Measurements from ENCODE around the gene ARHGAP10. TPM values are rescaled to one million over a fixed set of nuclear protein-coding genes. Genes with fewer than 3 reads are reported as not detected.

The ARHGAP10 gene
- total and polyA plus RNA-seq, 10 of the 15 experiments (the other 5 are each of a cell fraction or from before 2014, with no cell fraction given), result 1.3 to 25.8 (median 17.2) TPM

- ATAC-seq, result no peak
- ChIA-PET RAD21 (ENCODE audit: unreplicated experiment) (no interaction called here), CTCF (interaction anchor here (1.4 kb wide), 1 partner anchor 10 kb away, joined by 9 read pairs; no protein-coding TSS in a partner anchor), POLR2A (no interaction called here), SMC1A (ENCODE audit: uncharacterized antibody, unreplicated experiment) (interaction anchor here (0.7 to 1.4 kb wide), 3 partner anchors 10 to 62 kb away, joined by 3 read pairs; no protein-coding TSS in a partner anchor)
- no peak for TF ChIP-seq NR2C2 (IDR thresholded peaks at IDR 0.05; ENCODE audit: borderline replicate concordance, control insufficient read depth, insufficient read length, low read depth)
- TF ChIP-seq CEBPB (IDR thresholded peaks at IDR 0.05; ENCODE audit: borderline replicate concordance in 1 of 2, low read depth in 2 of 2, low read length in 2 of 2), result no peak
- TF ChIP-seq EED (IDR thresholded peaks at IDR 0.05; ENCODE audit: low read depth), result no peak
- TF ChIP-seq STAT1 (conservative IDR thresholded peaks at IDR 0.05), result no peak
- no peak for TF ChIP-seq SIN3A (IDR thresholded peaks at IDR 0.05; ENCODE audit: low read depth, low read length)
- no peak for TF ChIP-seq STAT3 (IDR thresholded peaks at IDR 0.05; ENCODE audit: low read depth, low read length)
- no peak for DNase-seq (ENCODE audit: low read depth, low spot score)
- H3K79me2 ChIP-seq (ENCODE audit: control insufficient read depth, insufficient read depth, low read length), result no peaks in the 10 kb centered on the region
- BruUV-seq (replicated peaks), result no TSS peak
- intact Hi-C loops (cut with micrococcal nuclease; ENCODE audit: unreplicated experiment) (no loop called here), in situ Hi-C loops (cut with MboI) (no loop called here)
- H2AFZ ChIP-seq (ENCODE audit: control insufficient read depth, low read depth, low read length), result no peak overlapping the region
- no peaks in the 10 kb centered on the region for H3K27me3 ChIP-seq (replicated peaks in 1 of 2; ENCODE audit: control insufficient read depth in 2 of 2, insufficient read depth in 2 of 2, low read length in 1 of 2)
- no peaks in the 10 kb centered on the region for H3K4me1 ChIP-seq (ENCODE audit: control insufficient read depth, insufficient read depth, low read length)
- 33% methylated on average over 3 of the region's 3 CpGs for WGBS (ENCODE audit: insufficient coverage, insufficient replicate concordance, low lambda C conversion rate, missing lambda C conversion rate)
- no peak for FAIRE-seq
- H3K36me3 ChIP-seq (ENCODE audit: control insufficient read depth in 2 of 2, insufficient read depth in 2 of 2, low read length in 1 of 2), result no peaks in the 10 kb centered on the region; a peak in 1 of 4 replicates
- H4K20me1 ChIP-seq (ENCODE audit: control insufficient read depth, insufficient read depth), result no peaks in the 10 kb centered on the region
- no peak overlapping the region for H3K4me3 ChIP-seq
- no peak overlapping the region for H3K9ac ChIP-seq (ENCODE audit: control insufficient read depth, insufficient read depth, low read length)
- H3K9me3 ChIP-seq (replicated peaks; ENCODE audit: control insufficient read depth, insufficient read depth, low read length), result no peaks in the 10 kb centered on the region; the same call in 2 of the 3 replicates
- no peak overlapping the region for H3K4me2 ChIP-seq (ENCODE audit: control insufficient read depth, insufficient read depth)
- no peak overlapping the region for H3K27ac ChIP-seq (ENCODE audit: control insufficient read depth, insufficient read depth)
These were observed 262.2 kb downstream of the ARHGAP10 start for GRCh38 chr4:147994076-147994475.

Measured in GM12878 (cell line).